ENCODE data around the gene CYP4F8. TPM values are rescaled to one million over a fixed set of nuclear protein-coding genes. Genes with fewer than 3 reads are reported as not detected.

The CYP4F8 gene, protein sequence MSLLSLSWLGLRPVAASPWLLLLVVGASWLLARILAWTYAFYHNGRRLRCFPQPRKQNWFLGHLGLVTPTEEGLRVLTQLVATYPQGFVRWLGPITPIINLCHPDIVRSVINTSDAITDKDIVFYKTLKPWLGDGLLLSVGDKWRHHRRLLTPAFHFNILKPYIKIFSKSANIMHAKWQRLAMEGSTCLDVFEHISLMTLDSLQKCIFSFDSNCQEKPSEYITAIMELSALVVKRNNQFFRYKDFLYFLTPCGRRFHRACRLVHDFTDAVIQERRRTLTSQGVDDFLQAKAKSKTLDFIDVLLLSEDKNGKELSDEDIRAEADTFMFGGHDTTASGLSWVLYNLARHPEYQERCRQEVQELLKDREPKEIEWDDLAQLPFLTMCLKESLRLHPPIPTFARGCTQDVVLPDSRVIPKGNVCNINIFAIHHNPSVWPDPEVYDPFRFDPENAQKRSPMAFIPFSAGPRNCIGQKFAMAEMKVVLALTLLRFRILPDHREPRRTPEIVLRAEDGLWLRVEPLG
- total RNA-seq (not detected), polyA plus RNA-seq (not detected)
- long read RNA-seq, donor 1 = 0 reads
- long read RNA-seq, donor 2 = 0 reads
- long read RNA-seq, donor 3 = 0 reads

DNA sequence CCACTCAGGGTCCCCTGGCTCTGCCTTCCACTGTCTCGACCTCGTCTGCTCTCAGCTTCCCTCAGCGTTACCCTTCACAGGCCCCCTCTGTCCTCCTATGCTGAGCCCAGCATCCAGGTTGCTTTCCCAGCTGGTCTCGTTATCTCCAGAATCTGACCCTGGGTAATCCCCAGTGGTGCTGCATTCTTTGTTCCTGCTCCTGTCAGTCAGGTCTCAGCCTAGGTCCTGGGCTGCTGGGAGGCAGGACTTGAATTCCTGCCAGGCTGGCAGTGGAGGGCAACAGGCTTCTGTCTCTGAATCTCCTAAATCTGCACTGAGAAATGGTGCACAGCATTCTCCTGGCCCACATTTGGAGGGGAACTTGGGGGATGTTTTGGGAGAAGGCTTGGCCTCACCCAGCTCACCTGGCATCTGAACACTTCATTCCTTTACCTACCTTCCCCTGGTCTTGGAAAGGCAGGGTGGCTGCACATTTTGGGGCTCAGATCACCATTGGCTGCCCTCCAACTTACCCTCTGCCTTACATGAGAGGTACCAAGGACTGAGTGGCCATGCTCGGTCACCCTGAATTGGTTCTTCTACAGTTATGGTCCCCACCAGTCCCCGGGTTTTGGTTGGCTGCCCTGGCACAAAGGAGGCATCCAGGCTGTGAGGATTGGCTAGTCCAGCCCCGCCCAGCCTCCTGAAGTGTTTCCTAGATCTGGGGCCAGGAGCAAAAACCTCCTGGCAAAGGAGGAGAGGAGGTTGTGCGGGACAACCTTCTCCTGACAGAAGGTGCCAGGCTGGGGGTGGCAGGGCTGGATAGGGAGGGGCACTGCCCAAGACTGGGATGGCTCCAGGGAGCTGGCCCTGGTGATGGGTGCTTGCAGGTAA, at the start of gene CYP4F8:
Gene CYP4F8 (plus strand): TSS at position 712 of the 873 bp plus-strand sequence. CDS start 399 bp downstream, outside the sequence.
- WGBS, 4 donors = 35 to 54% (median 43%) methylated on average over 5 to 8 of the region's 8 CpGs
- no peak within 1 kb of the TSS for H3K27ac ChIP-seq
- H3K4me1 ChIP-seq = no peaks in the 10 kb centered on the region
- H3K27me3 ChIP-seq = peaks cover 0 to 37% (median under 1%) of the 10 kb centered on the region in 9 donors
- H3K36me3 ChIP-seq = no peaks in the 10 kb centered on the region
- intact Hi-C loops (cut with DNase I) = loop anchor here in 1 of 10 donors (10.0 kb wide), 1 partner anchor 420 kb away; no protein-coding TSS in a partner anchor
- DNase-seq (no peak), ATAC-seq (no peak)
- no peak within 1 kb of the TSS for H3K4me3 ChIP-seq
- no peaks in the 10 kb centered on the region for H3K9me3 ChIP-seq
- TF ChIP-seq POLR2A (IDR thresholded peaks at IDR 0.05) = no peak
- TF ChIP-seq, protein P1, sequence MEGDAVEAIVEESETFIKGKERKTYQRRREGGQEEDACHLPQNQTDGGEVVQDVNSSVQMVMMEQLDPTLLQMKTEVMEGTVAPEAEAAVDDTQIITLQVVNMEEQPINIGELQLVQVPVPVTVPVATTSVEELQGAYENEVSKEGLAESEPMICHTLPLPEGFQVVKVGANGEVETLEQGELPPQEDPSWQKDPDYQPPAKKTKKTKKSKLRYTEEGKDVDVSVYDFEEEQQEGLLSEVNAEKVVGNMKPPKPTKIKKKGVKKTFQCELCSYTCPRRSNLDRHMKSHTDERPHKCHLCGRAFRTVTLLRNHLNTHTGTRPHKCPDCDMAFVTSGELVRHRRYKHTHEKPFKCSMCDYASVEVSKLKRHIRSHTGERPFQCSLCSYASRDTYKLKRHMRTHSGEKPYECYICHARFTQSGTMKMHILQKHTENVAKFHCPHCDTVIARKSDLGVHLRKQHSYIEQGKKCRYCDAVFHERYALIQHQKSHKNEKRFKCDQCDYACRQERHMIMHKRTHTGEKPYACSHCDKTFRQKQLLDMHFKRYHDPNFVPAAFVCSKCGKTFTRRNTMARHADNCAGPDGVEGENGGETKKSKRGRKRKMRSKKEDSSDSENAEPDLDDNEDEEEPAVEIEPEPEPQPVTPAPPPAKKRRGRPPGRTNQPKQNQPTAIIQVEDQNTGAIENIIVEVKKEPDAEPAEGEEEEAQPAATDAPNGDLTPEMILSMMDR (IDR thresholded peaks at IDR 0.05) = no peak

DNA sequence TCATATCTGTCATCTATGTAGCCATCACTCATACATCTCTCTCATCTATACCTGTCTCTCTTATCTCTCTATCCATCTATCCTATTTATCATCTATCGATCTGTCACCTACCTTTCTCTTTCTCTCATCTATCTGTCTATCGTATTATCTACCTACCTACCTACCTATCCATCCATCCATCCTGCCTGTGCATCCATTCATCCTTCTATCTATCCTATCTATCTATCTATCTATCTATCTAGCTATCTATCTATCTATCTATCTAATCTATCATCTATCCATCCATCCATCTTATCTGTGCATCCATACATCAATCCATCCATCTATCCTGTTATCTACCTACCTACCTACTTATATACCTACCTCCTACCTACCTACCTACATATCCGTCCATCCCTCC, 44.6 kb upstream of the CYP4F8 start:
- 79 to 83% (median 82%) methylated on average over 3 of the region's 3 CpGs for WGBS, 4 donors
- peaks cover 0 to 37% (median 5%) of the 10 kb centered on the region in 9 donors for H3K27me3 ChIP-seq
- TF ChIP-seq POLR2A (IDR thresholded peaks at IDR 0.05) = no peak
- TF ChIP-seq, protein P1 (IDR thresholded peaks at IDR 0.05) = no peak

DNA sequence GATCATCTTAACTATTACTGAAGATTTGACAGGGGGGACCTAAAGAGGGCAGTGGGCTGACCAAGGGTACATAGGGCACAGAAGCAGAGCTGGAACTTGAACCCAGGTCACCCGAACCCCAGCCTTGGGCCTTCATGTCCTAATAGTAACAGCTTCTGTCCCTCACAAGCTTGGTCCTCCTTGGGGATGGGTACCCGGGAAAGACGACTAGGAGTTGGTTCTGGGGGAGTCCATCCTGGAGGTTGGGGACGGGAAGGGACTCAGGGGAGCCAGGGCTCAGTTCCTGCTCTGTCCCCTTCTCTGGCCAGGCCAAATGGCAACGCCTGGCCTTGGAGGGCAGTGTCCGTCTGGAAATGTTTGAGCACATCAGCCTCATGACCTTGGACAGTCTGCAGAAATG, 39.6 kb upstream of the CYP4F8 start:
- DNase-seq (peak in 1 of 5 donors; percentile 5), ATAC-seq (no peak)
- WGBS, 4 donors = 23 to 54% (median 48%) methylated on average over 4 to 6 of the region's 6 CpGs
- Histone ChIP-seq H3K4me3 (no peak overlapping the region), H3K27ac (no peak overlapping the region), H3K4me1 (no peaks in the 10 kb centered on the region), H3K9me3 (no peaks in the 10 kb centered on the region), H3K27me3 (peaks cover 0 to 10% (median 0%) of the 10 kb centered on the region in 9 donors), H3K36me3 (no peaks in the 10 kb centered on the region)
- TF ChIP-seq, protein P1 (IDR thresholded peaks at IDR 0.05) = no peak
- no peak for TF ChIP-seq POLR2A (IDR thresholded peaks at IDR 0.05)
- intact Hi-C loops (cut with DNase I) = no loop called here

More for the DNA sequence above, 44.6 kb upstream of the CYP4F8 start:
- H3K9me3 ChIP-seq = no peaks in the 10 kb centered on the region
- DNase-seq (no peak), ATAC-seq (no peak)
- H3K4me1 ChIP-seq = no peaks in the 10 kb centered on the region
- H3K36me3 ChIP-seq = no peaks in the 10 kb centered on the region
- intact Hi-C loops (cut with DNase I) = no loop called here
- no peak overlapping the region for H3K27ac ChIP-seq
- H3K4me3 ChIP-seq = no peak overlapping the region

Measured in heart left ventricle (tissue), 16 donors.